Colonic mucosa (tissue), 4 donors: ENCODE results near the gene TMEM175. TPM values are rescaled to one million over a fixed set of nuclear protein-coding genes. Genes with fewer than 3 reads are reported as not detected.

Experiments used
- DNase-seq: peaks from one replicate; pipeline ENCODE4 v3.0.0-alpha.2; 2020
- H3K27ac ChIP-seq: fragments of 200-600 bp; one replicate; pipeline ENCODE4 v1.8.0; 2021
- H3K27me3 ChIP-seq: fragments of 200-600 bp; one replicate; pipeline ENCODE4 v1.8.0; 2021
- H3K36me3 ChIP-seq: fragments of 200-600 bp; one replicate; pipeline ENCODE4 v1.8.0; 2021
- H3K4me1 ChIP-seq: fragments of 200-600 bp; one replicate; pipeline ENCODE4 v1.8.0; 2021; ENCODE audit warnings: mild to moderate bottlenecking
- H3K4me3 ChIP-seq: fragments of 200-600 bp; one replicate; pipeline ENCODE4 v1.8.0; 2021
- H3K9ac ChIP-seq, 2 donors: one replicate each; pipeline ENCODE4 v1.7.0; 2013; ENCODE audit warnings: control low read depth in 2 of 2, low read depth in 2 of 2, low read length in 2 of 2
- H3K9me3 ChIP-seq: fragments of 200-600 bp; one replicate; pipeline ENCODE4 v1.8.0; 2021
- intact Hi-C: fragments of 100-400 bp; cut with DNase I; formaldehyde crosslinking; loops from one replicate; pipeline ENCODE4 v1.14.1; 2022
- total RNA-seq, 2 donors: library from RNA; stranded (reverse); fragmentation: NEBNext Ultra II Directional in 1 of 2; extraction: Animal tissue kit (Norgen Biotek cat#: 25700) in 1 of 2; gene quantifications; one replicate each; pipeline ENCODE4 v1.2.1, GENCODE V29; 2021
- TF ChIP-seq, protein P1 (sequence below): fragments of 200-600 bp; IDR thresholded peaks from one replicate; pipeline ENCODE4 v1.8.0; 2022; ENCODE audit warnings: antibody characterized with exemption, mild to moderate bottlenecking
- donor health status: healthy.
- donor health status: DM: no; HTN: no; CAD: no.
- donor health status: DM: no; HTN: no; CAD: no.

Gene TMEM175
- total RNA-seq, 2 donors from 2014 or later: 17.7 to 30.2 TPM

GRCh38 chr4:905485-906338 lies 26.5 kb upstream of the TMEM175 start:
- no peaks in the 10 kb centered on the region for H3K4me1 ChIP-seq
- intact Hi-C loops: no loop called here
- no peak for DNase-seq
- H3K27ac ChIP-seq: no peak overlapping the region
- no peaks in the 10 kb centered on the region for H3K36me3 ChIP-seq
- H3K27me3 ChIP-seq: no peaks in the 10 kb centered on the region
- no peak overlapping the region for H3K9ac ChIP-seq
- H3K9me3 ChIP-seq: no peaks in the 10 kb centered on the region
- TF ChIP-seq, protein P1, sequence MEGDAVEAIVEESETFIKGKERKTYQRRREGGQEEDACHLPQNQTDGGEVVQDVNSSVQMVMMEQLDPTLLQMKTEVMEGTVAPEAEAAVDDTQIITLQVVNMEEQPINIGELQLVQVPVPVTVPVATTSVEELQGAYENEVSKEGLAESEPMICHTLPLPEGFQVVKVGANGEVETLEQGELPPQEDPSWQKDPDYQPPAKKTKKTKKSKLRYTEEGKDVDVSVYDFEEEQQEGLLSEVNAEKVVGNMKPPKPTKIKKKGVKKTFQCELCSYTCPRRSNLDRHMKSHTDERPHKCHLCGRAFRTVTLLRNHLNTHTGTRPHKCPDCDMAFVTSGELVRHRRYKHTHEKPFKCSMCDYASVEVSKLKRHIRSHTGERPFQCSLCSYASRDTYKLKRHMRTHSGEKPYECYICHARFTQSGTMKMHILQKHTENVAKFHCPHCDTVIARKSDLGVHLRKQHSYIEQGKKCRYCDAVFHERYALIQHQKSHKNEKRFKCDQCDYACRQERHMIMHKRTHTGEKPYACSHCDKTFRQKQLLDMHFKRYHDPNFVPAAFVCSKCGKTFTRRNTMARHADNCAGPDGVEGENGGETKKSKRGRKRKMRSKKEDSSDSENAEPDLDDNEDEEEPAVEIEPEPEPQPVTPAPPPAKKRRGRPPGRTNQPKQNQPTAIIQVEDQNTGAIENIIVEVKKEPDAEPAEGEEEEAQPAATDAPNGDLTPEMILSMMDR: no peak
- H3K4me3 ChIP-seq: no peak overlapping the region

GRCh38 chr4:906339-907102 lies 25.7 kb upstream of the TMEM175 start:
- H3K27me3 ChIP-seq: no peaks in the 10 kb centered on the region
- intact Hi-C loops: no loop called here
- DNase-seq: no peak
- H3K9ac ChIP-seq: no peak overlapping the region
- no peak overlapping the region for H3K4me3 ChIP-seq
- H3K36me3 ChIP-seq: peaks cover 5% of the 10 kb centered on the region
- H3K4me1 ChIP-seq: no peaks in the 10 kb centered on the region
- TF ChIP-seq, protein P1: no peak
- no peaks in the 10 kb centered on the region for H3K9me3 ChIP-seq
- H3K27ac ChIP-seq: no peak overlapping the region

- Histone ChIP-seq H3K9me3 (no peaks in the 10 kb centered on the region), H3K4me1 (no peaks in the 10 kb centered on the region), H3K4me3 (no peak overlapping the region), H3K9ac (no peak overlapping the region), H3K27ac (no peak overlapping the region), H3K27me3 (no peaks in the 10 kb centered on the region), H3K36me3 (peaks cover 5% of the 10 kb centered on the region)
- intact Hi-C loops: no loop called here
- TF ChIP-seq, protein P1: no peak
- DNase-seq: no peak
These were observed 25.2 kb upstream of the TMEM175 start for GRCh38 chr4:907103-907400.

- intact Hi-C loops: no loop called here
- Histone ChIP-seq H3K27ac (no peak overlapping the region), H3K36me3 (peaks cover 5% of the 10 kb centered on the region), H3K9me3 (no peaks in the 10 kb centered on the region), H3K9ac (no peak overlapping the region), H3K27me3 (no peaks in the 10 kb centered on the region), H3K4me3 (no peak overlapping the region), H3K4me1 (no peaks in the 10 kb centered on the region)
- no peak for DNase-seq
- TF ChIP-seq, protein P1: no peak
These were observed 24.4 kb upstream of the TMEM175 start for GRCh38 chr4:907691-908425.

- Histone ChIP-seq H3K9ac (no peak overlapping the region), H3K4me1 (no peaks in the 10 kb centered on the region), H3K36me3 (peaks cover 5% of the 10 kb centered on the region), H3K27ac (no peak overlapping the region), H3K27me3 (no peaks in the 10 kb centered on the region), H3K4me3 (no peak overlapping the region), H3K9me3 (no peaks in the 10 kb centered on the region)
- no peak for DNase-seq
- TF ChIP-seq, protein P1: no peak
- intact Hi-C loops: no loop called here
These were observed 23.1 kb upstream of the TMEM175 start for GRCh38 chr4:909131-909571.
